AG09319 (cell line): ENCODE measurements around the gene MBD4.

Experiments used
- DNase-seq: peaks from one replicate; pipeline ENCODE4 v3.0.0-alpha.2; 2010; ENCODE audit warnings: low read depth; ENCODE audit errors: extremely low read depth
- CTCF ChIP-seq: IDR thresholded peaks from 2 replicates; pipeline ENCODE4 v1.5.1; 2011; ENCODE audit warnings: low read depth, mild to moderate bottlenecking, inconsistent platforms, low read length, moderate library complexity

The MBD4 gene

GRCh38 chr3:129421988-129422745 lies 17.6 kb downstream of the MBD4 start:
- no peak; the same call in 1 of the 2 replicates for TF ChIP-seq CTCF
- no peak for DNase-seq

GRCh38 chr3:129421236-129421883 lies 18.4 kb downstream of the MBD4 start:
- TF ChIP-seq CTCF, result no peak

GRCh38 chr3:129419476-129419875 lies 20.3 kb downstream of the MBD4 start:
- no peak for TF ChIP-seq CTCF
- no peak for DNase-seq

More at GRCh38 chr3:129421236-129421883, 18.4 kb downstream of the MBD4 start:
- no peak for DNase-seq

DNA sequence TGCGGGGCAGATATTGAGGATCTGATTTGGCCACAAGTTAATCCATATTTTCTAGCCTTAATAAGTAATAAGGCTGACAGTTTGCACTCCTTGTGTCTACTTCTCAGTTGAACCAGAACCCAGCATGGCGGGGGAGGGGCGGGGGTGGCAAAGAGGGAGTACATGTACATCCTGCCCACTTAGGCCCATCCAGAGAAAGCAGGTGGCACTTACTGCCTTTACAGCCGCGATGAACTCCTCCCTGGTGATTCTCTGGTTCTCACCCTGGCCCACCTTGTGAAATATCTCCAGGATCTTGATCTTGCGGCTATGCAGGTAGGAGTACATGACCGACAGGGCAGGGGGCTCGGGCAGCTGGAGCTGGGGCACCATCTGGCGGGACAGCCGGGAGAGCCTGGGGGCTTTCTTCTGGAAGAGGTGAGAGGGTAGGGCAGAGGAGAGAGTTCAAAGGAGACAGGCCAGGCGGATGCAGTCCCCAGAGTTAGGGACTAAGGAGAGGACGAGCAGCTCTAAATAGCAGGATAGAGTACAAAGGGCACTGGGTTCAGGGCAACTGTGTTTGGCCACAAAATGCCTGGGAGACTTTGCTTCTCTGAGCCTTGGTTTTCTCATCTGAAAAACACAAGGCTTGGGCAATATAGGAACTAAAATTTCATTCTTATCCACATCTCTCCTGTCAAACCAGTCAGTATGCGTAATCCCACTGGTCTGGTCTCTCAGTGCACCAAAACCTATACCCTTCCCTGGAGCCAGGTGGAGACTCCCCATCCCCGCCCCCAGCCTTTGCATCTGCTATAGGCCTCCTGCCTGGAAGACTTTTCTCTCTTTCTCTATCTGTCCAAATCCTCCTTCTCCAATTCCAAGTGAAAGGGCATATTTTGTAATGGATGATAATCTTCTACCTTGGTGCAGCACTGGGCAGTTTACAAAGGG lies 21.4 kb downstream of the MBD4 start:
- DNase-seq, result no peak
- no peak for TF ChIP-seq CTCF

DNA sequence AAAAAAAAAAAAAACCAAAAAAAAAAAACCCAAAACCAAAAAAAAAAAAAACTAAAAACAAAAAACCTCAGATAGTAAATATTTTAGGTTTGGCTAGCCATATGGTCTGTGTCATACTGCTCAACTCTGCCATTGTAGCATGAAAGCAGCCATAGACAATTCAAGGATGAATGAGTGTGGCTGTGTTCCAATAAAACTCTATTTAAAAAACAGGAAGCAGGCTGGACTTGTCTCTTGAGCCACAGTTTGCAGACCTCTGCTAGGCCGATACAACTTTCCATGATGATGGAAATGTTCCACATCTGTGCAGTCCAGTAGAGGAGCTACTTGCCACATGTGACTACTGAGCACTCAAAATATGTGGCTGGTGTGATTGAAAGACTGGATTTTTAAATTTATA lies 22.4 kb downstream of the MBD4 start:
- no peak for DNase-seq
- TF ChIP-seq CTCF, result no peak

GRCh38 chr3:129416415-129416814 lies 23.3 kb downstream of the MBD4 start:
- no peak for DNase-seq
- no peak for TF ChIP-seq CTCF
